CD4-positive, alpha-beta T cell treated with Interleukin-4 for 1 hour (primary cell): ENCODE results near the gene SLC36A2.

Source experiments
- DNase-seq, 2 donors: peaks; one replicate each; pipeline ENCODE4 v3.0.0-alpha.2; 2020 to 2022

The SLC36A2 gene

DNA sequence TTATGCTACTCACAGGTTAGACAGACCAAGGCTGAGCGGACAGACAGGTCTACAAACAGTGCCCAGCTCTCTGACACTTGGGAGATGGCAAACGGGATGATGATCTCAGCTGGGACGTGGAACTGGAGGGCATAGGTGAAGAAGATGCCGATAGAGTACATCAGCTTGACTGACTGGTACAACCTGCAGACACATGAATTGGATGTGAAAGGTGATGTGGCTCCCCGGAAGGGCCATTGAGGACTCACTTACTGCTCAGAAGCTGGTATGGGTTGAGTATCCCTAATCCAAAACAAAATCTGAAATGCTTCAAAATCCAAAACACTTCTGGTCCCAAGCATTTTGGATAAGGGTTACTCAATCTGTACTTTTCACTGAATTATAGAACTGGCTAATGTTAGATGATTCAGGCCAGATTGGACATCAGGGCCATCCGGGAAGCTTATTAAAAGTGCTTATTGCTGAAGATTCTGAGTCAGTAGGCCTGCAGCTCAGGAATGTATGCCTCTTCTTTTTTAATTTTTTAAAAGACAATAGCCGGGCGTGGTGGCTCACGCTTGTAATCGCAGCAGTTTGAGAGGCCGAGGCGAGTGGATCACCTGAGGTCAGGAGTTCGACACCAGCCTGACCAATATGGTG is 66.2 kb downstream of the SLC36A2 start:
- no peak for DNase-seq

DNA sequence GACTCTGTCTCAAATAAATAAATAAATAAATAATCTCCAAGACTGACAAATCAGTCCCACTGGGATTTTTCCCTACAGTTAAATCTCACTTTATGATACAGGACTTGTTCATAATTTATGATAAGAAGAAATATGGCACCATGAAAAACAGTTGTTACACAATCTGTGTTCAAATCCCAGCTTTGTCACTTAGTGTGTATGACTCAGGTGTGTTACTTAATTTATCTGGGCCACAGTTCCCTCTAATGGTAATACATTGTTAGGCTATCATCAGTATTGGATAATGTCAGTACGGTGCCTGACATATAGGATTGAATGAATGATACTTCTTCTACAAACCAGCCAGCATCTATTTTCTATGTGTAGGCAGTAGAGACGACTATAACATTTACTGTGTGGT is 66.9 kb downstream of the SLC36A2 start:
- DNase-seq = no peak

DNA sequence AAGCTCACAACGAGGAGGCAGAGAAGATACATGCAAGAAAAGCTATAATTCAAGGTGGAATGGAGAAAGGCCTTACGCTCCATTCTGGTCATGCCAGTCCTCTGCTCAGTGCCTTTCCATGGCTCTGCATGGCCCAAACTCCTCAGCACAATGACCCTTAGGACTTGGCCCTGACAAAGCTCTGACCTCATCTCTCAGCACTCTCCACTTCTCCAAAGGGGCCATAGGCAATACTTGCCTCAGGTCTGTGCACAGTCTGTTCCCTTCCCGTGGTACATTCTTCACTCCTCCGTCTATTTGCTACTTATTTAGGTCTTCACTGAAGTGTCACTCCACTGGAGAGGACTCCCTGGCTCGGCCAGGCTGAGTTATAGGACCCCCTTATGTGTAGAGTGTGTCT is 68.5 kb downstream of the SLC36A2 start:
- no peak for DNase-seq

DNA sequence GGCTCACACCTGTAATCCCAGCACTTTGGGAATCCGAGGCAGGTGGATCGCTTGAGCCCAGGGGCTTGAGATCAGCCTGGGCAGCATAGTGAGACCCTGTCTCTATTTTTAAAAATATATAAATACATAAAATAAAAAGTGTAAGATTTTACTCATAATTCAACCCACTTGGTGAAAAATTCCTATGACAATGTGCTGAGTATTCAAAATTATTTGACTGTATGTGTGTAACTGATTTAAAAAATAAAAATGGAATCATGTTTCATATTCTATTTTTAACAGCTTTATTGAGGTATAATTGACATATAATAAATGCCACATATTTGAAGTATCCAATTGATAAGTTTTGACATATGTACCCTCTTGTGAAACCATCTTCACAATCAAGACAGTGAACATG is 71.6 kb downstream of the SLC36A2 start:
- no peak for DNase-seq

DNA sequence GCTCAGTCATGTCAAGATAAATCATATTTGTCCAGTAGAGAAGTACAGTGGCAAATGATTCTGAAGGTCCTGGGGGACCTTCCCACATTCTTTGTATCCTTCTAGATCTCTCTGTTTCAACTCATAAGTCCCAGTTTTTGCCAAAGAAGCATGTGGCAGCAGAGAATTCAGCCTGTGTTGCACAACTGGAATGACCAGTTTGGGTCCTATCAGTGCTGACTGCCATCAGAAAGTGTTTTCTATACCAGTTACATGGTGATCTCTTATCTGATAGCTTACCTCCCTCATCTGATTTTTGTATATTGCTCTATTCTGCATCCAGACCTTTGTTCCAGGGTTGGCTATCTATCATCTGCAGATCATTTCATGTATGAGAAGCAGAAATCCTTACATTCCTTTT is 72.7 kb downstream of the SLC36A2 start:
- DNase-seq = no peak

DNA sequence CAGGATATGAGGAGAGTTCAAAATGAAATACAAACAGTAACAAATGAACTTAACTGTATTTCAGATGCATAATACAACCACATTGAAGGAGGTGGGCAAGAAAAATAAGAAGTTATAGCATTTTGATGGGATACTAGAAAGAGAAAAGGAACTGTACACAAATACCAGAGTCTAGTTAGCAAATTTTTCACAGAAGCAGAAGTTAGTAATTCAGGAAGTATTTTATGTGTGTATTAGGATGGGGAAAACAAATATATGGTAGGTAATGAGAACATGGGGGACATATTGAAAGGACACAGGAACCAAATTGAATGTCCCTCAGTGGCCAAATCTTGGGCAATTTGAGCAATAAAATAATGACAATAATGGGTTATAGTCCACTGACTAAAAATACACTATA is 76.0 kb downstream of the SLC36A2 start:
- DNase-seq = no peak

DNA sequence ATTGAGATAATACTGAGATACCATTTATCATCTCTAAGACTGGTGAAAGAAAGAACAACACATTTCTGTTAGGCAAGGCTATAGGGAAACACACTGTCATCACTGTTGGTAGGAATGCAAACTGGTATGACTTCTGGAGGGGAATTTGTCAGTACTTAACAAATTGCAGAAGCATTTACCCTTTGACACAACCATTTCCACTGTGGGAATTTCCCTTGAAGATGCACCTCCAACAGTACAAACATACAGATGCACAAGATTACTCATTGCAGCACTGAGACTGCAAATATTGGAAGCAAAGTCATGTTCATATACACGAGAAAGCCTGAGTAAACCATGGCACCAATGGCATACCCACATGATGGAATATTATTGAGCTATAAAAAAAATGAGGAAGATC is 76.8 kb downstream of the SLC36A2 start:
- no peak for DNase-seq

DNA sequence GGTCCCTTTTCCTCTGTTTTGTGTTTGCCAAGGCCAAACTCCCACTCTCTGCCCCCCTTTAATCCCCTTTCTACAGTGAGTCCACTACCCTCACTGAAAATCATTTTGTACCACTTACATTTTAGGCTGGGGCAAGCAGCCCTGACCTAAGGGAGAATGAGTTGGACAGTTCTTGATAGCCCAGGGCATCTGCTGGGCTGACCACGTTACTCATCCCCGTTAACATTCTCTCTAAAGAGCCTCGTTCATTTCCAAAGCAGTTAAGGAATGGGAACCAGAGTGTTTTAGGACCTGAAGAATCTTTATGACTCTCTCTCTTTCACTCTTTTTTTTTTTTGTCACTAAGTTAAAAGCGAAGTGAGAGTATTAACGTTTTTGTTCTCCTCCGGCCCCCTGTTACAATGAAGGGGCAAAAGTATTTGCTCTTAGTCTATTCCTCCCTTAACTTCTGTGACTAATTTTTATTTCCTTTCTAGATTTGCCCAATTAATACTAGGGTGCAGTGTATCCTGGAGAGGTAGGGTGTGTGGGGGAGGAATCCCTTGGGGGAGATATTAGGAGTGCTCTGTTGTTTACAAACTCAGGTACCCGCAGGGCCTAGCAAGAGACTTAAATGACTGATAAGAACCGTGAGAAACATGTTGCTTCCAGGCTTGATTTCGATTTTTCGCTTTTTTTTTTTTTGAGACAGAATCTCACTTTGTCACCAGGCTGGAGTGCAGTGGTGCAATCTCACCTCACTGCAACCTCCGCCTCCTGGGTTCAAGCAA is 79.7 kb downstream of the SLC36A2 start:
- no peak for DNase-seq
